Iris pigment epithelial cell (primary cell): ENCODE results near the gene ZDHHC11.
"Not testable (repeated sequence)": the region's sequence is repeated elsewhere in the genome, so short reads cannot be mapped to it uniquely, and the experiment has no call there.

Experiments used
- DNase-seq: peaks from one replicate; pipeline ENCODE4 v3.0.0-alpha.2; 2011; ENCODE audit warnings: low read depth

ZDHHC11 gene

DNA sequence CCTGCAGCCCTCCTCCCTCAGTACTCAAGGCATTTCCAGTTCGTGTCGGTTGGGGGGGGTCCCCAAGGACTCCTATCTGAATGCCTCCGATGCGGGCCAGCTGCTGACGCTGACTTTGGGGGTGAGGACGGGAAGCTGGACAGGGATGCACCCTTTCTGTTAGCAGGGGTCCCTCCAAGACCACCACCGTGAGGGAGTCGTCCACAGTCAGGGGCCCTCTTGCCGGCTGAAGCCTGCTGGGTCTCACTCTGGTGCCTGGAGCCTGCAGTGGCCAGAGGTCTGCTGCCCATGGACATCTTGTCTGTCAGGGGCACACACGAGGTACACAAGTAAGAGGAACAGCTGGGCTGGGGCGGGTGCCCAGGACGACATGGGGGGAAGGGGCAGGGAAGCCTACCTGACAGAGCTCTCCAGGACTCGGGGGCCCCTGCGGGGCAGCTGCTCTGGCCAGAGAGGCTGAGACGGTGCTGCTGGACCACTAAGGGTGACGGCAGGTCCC, 9.1 kb upstream of the ZDHHC11 start:
- DNase-seq: no peak

DNA sequence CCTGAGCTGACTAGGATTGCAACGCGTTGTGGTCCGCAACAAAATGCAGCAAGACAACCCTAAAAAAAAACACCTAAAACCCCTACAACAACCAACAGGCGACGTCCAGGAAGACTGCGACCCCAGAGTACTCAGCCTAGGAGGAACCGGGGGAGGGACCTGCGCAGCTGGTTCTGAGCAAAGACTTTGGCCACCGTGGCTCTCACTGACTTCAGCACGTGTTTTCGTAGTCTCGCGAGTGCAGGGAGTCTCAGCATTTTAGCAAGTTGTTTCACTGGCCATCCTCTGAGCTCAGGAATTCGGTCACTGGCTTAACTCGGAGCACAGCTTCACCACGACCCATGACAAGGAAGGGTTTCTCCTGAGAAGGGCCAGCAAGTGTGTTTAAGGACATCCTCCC, 8.6 kb upstream of the ZDHHC11 start:
- no peak for DNase-seq

DNA sequence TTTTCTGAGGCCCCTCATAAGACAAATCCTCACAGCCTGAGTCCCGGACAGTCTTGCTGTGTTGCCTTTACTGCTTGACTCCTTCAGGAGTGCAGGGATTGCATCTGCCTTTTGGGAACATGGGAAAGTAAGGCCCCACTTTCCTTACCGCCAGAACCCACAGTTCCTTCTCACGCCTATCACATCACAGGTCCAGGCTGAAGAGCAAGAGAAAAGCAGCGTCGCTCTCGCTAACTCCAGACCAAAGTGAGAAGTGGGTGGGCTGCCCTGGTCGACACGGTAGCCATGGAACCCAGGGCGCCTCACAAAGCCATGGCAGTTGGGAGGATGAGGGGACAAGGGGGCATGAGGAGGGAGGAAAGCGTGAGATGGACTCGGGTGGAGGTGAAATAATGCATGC, 7.9 kb upstream of the ZDHHC11 start:
- DNase-seq: no peak

DNA sequence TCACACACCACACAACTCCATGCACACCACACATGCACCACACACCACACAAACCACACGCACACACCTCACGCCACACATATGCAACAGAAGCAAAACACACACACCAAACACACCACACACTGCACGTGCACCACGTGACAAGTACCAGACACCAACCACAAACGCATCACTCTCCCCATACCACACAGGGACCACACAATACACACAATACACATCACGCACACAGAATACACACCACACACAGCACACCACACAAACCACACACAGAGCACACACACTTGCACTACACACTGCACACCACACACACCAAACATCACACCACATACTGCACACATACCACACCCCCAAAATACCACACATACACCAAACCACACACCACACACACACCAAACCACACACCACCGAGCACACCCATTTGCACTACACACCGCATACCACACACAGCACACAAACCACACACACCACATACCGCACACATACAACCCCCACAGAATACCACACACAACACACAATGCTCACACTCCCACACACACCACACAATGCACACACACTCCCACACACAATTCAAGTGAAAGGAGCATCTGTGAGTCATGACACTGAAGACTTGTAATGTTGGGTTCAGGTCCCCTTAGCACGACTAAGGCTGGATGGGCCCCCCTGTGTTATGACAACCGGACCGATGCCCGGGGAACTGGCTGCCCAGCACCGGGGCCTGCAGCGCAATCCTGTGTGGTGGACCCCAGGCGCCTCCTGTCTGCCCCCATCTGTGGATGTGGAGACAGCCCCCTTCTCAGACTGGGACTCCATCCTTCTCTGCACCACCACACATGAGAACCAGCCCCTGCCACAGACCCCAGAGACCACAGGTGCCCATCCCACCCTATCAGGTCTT, 6.0 kb upstream of the ZDHHC11 start:
- no peak for DNase-seq

DNA sequence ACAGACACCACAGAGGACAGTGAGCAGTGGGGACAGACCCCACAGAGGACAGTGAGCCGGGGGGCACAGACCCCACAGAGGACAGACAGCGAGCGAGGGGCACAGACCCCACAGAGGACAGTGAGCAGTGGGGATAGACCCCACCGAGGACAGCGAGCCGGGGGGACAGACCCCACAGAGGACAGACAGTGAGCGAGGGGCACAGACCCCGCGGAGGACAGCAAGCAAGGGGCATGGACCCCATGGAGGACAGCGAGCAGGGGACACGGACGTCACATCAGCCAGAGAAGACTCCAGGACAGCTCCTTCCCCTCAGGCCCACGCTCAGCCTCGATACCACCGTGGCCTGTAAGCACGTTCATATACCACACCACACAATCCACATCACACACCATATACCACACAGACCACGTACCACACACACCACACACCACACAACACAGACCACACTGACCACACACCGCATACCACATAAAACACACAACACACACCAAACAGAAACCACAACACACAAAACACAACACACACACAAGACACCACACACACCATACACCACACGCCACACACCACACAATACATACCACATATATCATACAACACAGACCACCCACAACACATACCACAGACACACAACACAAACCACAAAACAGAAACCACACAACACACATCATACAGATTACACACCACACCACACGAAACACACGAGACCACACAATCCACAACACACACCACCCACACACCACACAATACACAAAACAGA, 5.2 kb upstream of the ZDHHC11 start:
- DNase-seq: no peak

DNA sequence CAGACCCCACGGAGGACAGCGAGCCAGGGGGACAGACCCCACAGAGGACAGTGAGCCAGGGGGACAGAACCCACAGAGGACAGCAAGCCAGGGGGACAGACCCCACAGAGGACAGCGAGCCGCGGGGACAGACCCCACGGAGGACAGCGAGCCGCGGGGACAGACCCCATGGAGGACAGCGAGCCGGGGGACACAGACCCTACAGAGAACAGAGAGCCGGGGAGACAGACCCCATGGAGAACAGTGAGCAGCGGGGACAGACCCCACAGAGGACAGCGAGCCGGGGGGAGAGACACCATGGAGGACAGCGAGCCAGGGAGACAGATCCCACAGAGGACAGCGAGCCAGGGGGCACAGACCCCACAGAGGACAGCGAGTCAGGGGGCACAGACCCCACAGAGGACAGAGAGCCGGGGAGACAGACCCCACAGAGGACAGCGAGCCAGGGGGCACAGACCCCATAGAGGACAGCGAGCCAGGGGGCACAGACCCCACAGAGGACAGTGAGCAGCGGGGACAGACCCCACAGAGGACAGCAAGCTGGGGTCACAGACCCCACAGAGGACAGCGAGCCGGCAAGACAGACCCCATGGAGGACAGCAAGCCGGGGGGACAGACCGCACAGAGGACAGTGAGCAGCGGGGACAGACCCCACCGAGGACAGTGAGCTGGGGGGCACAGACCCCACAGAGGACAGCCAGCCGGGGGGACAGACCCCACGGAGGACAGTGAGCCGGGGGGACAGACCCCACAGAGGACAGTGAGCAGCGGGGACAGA, 4.4 kb upstream of the ZDHHC11 start:
- DNase-seq: no peak

DNA sequence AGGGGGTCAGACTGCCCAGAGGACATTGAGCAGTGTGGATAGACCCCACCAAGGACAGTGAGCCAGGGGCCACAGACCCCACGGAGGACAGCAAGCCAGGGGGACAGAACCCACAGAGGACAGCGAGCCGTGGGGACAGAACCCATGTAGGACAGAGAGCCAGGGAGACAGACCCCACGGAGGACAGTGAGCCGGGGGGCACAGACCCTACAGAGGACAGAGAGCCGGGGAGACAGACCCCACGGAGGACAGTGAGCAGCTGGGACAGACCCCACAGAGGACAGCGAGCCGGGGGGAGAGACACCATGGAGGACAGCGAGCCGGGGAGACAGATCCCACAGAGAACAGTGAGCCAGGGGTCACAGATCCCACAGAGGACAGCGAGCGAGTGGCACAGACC, 3.4 kb upstream of the ZDHHC11 start:
- no peak for DNase-seq

DNA sequence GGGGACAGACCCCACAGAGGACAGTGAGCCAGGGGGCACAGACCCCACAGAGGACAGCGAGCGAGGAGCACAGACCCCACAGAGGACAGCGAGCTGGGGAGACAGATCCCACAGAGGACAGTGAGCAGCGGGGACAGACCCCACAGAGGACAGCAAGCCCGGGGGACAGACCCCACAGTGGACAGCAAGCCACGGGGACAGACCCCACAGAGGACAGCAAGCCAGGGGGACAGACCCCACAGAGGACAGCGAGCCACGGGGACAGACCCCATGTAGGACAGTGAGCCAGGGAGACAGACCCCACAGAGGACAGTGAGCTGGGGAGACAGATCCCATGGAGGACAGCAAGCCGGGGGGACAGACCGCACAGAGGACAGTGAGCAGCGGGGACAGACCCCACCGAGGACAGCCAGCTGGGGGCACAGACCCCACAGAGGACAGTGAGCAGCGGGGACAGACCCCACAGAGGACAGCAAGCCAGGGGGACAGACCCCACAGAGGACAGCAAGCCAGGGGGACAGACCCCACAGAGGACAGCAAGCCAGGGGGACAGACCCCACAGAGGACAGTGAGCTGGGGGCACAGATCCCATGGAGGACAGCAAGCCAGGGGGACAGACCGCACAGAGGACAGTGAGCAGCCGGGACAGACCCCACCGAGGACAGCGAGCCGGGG, 2.8 kb upstream of the ZDHHC11 start:
- not testable (repeated sequence) for DNase-seq

DNA sequence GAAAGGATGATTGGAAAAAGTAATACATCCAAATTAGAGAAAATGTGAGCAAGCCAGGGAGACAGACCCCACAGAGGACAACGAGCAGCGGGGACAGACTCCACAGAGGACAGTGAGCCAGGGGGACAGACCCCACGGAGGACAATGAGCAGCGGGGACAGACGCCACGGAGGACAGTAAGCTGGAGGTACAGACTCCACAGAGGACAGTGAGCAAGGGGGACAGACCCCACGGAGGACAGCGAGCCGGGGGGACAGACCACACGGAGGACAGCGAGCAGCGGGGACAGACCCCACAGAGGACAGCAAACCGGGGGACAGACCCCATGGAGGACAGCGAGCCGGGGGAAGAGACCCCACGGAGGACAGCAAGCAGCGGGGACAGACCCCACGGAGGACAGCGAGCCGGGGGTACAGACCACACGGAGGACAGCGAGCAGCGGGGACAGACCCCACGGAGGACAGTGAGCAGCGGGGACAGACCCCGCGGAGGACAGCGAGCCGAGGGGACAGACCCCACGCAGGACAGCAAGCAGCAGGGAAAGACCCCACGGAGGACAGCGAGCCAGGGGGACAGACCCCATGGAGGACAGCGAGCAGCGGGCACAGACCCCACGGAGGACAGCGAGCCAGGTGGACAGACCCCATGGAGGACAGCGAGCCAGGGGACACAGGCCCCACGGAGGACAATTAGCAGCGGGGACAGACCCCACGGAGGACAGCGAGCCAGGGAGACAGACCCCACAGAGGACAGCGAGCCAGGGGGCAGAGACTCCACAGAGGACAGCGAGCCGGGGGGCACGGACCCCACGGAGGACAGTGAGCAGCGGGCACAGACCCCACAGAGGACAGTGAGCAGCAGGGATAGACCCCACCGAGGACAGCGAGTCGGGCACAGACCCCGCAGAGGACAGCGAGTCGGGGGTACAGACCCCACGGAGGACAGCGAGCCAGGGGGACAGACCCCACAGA, 1.9 kb upstream of the ZDHHC11 start:
- no peak for DNase-seq

DNA sequence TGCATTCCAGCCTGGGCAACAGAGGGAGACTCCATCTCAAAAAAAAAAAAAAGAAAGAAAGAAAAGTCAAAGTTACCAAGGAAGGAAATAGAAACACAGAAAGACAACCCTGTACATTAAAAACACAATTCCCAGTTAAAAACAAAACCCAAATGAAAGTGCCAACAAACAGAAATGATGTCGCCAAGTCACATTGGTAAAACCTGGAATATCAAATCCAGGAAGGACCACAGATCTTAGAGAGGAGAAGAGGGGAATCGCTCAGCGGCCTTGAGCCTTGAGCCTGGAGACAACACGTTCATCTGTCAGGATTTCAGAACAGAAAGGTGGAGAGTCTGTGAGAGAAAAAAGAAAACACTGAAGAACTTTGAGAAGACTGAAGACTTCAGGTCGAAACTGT, 1.2 kb upstream of the ZDHHC11 start:
- no peak for DNase-seq

DNA sequence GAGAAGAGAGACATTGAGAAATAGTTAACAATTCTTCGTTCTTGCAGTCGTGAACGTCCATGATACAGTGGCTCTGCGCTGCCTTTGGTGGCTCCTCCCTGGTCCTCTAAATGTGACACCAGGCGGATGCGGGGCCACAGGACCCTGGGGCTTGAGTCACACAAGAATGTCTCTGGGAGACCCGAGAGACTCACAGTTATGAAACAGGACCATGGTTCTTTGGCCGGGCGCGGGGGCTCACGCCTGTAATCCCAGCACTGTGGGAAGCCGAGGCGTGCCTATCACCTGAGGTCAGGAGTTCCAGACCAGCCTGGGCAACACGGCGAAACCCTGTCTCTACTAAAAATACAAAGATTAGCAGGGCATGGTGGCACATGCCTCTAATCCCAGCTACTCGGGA, 767 bp upstream of the ZDHHC11 start:
- no peak for DNase-seq

DNA sequence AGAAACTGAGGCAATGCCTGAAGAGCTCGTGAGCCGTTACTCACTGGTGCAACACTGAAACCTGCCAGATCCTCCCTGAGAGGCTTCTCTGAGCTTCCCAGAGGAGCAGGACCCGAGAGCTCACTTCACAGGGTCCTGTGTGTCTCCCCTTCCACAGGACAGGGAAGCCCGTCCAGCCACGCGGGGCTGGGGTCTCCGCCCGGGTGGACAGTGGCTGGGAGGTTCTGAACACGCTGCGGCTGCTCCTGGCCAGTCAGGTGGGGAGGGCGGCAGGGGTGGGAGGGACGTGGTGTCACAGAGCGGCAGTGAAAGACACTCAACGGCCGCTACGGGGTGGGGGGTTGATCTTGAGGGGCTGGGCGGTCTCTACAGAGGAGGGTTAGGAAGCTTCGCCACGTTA, 290 bp upstream of the ZDHHC11 start:
- DNase-seq: no peak

DNA sequence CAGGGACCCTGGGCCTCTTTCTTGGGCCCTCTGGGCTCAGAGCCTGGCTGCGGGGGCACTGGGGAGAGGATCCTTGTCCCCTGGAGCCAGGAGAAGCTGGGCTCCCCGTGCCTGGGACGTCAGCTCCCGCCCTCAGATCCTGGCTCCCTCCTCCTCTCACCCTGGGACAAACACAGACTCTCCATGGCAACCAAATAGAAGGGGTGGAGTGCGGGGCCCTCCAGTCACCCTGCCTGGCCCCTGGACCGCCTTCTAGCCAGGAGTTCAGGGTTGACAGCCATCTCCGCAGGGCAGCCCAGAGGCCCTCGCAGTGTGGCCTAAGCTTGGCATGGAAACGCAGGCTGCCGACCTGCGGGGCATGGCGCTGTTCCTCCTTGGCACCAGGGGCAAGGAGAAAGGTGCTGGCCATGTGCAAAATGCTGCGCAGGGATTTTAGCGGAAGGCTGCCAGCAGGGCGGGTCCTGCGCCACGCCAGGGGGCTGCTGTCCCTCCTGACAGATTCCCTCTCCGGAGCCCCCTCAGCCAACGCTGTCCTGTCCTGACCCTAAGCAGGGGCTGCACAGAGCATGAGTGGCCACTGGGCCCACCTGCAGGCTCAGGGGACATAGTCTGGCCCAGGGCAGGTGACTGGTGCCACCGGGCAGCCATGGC, 1.0 kb downstream of the ZDHHC11 start:
- DNase-seq: no peak

DNA sequence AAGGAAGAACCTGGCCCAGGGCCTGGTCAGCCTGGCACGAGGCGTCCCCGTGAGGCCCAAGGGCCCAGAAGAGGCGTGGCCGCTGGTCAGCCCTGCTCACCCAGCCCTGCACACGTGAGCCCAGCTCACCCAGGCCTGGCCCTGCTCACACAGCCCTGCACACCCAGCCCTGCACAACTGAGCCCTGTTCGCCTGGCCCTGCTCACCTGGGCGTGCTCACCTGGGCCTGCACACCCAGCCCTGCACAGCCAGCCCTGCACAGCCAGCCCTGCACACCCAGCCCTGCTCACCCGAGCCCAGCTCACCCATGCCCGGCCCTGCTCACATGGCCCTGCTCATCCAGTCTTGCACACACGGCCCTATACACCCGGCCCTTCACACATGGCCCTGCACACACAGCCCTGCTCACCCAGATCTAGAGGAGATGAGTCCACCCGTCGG, 2.1 kb downstream of the ZDHHC11 start:
- no peak for DNase-seq

DNA sequence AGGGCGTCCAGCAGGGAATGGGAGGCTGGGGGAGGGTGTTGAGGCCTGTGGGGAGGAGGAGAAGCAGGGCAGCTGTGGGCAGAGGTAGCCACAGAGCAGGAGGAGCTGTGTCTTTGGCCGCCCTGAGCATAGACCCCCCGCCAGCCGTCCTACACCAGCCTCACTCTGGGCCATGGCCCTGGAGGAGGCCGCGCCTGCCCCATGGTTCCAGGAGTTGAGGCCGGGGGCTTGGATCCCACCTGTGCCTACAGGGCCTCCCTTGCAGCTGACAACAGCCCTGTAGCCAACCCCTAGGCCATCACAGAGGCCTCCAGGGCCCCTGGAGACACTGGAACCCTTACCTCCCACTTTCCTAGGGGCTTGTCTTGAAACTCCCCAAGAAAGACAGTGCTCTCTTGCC, 3.0 kb downstream of the ZDHHC11 start:
- not testable (repeated sequence) for DNase-seq

DNA sequence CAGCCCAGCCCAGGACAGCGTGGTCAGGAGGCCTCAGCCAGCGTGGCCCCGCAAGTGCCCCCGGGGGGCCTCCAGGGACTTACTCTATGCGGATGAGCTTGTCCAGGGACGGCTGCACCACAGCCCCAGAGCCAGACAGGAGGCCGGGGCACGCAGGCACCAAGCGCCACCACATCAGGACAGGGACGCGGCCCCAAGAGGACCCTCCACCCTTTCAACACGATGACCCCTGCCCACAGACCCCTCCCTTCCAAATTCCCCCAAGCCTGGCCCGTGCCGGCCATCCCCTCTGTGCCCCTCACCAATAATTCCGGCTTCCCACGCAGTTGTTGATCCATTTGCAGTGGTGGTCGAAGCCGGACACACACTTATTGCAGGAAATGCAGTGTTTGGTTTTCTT, 3.6 kb downstream of the ZDHHC11 start:
- DNase-seq: not testable (repeated sequence)

DNA sequence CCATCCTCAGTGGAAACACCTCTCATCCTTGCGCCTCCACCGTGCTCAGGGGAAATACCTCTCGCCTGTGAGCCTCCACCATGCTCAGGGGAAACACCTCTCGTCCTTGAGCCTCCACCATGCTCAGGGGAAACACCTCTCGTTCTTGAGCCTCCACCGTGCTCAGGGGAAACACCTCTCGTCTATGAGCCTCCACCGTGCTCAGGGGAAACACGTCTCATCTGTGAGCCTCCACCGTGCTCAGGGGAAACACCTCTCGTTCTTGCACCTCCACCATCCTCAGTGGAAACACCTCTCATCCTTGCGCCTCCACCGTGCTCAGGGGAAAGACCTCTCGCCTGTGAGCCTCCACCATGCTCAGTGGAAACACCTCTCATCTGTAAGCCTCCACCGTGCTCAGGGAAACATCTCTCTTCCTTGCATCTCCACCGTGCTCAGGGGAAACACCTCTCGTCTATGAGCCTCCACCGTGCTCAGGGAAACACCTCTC, 4.1 kb downstream of the ZDHHC11 start:
- not testable (repeated sequence) for DNase-seq

DNA sequence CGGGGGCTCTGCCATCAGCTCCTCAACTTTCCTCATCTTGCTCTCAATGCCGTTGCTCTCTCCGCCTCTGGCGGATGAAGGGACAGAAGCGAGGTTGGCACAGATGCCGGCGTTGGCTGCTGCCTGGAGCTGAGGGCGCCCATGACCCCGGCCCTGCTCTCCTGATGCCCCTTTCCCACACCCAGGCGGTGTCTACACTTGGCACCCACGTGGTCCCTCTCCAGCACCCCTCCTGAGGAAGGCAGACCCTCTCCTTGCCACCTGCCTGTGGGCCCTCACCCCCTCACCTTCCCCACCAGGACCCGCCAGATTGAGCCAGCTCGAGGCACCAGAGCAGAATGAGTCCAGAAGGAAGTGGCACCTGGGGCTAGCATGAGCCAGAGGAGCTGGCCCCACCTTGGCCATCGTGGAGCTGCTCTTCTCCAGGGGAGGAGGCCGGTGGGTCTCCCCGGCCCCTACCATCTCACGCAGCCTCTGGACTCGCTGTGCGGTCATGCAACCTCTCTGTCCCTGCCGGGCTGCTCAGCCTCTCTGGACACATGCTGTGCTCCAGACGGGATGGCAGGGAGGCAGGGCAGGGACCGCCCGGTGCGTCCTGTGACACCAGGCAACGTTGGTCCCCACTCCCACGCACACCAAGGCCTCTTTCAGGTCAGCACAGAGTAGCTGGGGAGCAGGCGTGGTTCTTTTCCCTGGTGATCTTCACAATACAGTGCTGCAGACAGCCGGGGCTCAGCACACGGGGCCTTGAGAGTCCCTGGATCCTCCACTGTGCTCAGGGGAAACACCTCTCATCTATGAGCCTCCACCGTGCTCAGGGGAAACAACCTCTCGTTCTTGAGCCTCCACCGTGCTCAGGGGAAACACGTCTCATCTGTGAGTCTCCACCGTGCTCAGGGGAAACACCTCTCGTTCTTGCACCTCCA, 4.8 kb downstream of the ZDHHC11 start:
- DNase-seq: not testable (repeated sequence)
